ENCODE results near the gene DDC.

GRCh38 chr7:50588937-50589336, 23.7 kb upstream of the DDC start:
- TF ChIP-seq CTCF (IDR thresholded peaks at IDR 0.05) (peak in 1 of 3 experiments; percentile 20), POLR2AphosphoS5 (IDR thresholded peaks at IDR 0.05) (no peak), POLR2A (IDR thresholded peaks at IDR 0.05; ENCODE audit: low read depth) (no peak)

Measured in esophagus muscularis mucosa (tissue), 3 donors.